GM21528 (cell line): ENCODE data around the gene PIP4K2B.

Experiments used
- ATAC-seq: cut with Tn5 transposase; IDR thresholded peaks from one replicate; pipeline ENCODE4 v1.9.1; 2021; ENCODE audit warnings: mild to moderate bottlenecking, moderate library complexity; ENCODE audit not compliant: unreplicated experiment, low FRiP score

The PIP4K2B gene

GRCh38 chr17:38746004-38746848 is 53.1 kb downstream of the PIP4K2B start:
- ATAC-seq, result no peak

- ATAC-seq, result no peak
Measured at GRCh38 chr17:38745545-38745944, 53.8 kb downstream of the PIP4K2B start.

- no peak for ATAC-seq
Measured at GRCh38 chr17:38743556-38744171, 55.7 kb downstream of the PIP4K2B start.

GRCh38 chr17:38742411-38743308 is 56.7 kb downstream of the PIP4K2B start:
- ATAC-seq, result no peak

- ATAC-seq, result no peak
Measured at GRCh38 chr17:38741921-38742410, 57.4 kb downstream of the PIP4K2B start.

- no peak for ATAC-seq
Measured at GRCh38 chr17:38741461-38741860, 57.9 kb downstream of the PIP4K2B start.

- no peak for ATAC-seq
Measured at GRCh38 chr17:38740806-38741205, 58.5 kb downstream of the PIP4K2B start.

- no peak for ATAC-seq
Measured at GRCh38 chr17:38740044-38740443, 59.3 kb downstream of the PIP4K2B start.

GRCh38 chr17:38739305-38739704 is 60.1 kb downstream of the PIP4K2B start:
- no peak for ATAC-seq

- ATAC-seq, result no peak
Measured at GRCh38 chr17:38738686-38739085, 60.7 kb downstream of the PIP4K2B start.

GRCh38 chr17:38738007-38738662 is 61.2 kb downstream of the PIP4K2B start:
- ATAC-seq, result no peak

- ATAC-seq, result no peak
Measured at GRCh38 chr17:38735161-38735997, 64.0 kb downstream of the PIP4K2B start.

GRCh38 chr17:38733982-38734973 is 65.1 kb downstream of the PIP4K2B start:
- ATAC-seq, result no peak

GRCh38 chr17:38733282-38733981 is 65.9 kb downstream of the PIP4K2B start:
- no peak for ATAC-seq

- no peak for ATAC-seq
Measured at GRCh38 chr17:38732376-38733281, 66.7 kb downstream of the PIP4K2B start.

- ATAC-seq, result no peak
Measured at GRCh38 chr17:38731526-38732294, 67.6 kb downstream of the PIP4K2B start.
